SK-MEL-5 (cell line): ENCODE measurements around the gene GPM6B. TPM values are rescaled to one million over a fixed set of nuclear protein-coding genes. Genes with fewer than 3 reads are reported as not detected.
"Not testable (repeated sequence)": the region's sequence is repeated elsewhere in the genome, so short reads cannot be mapped to it uniquely, and the experiment has no call there.

Experiments used
- DNase-seq: peaks from one replicate; pipeline ENCODE4 v3.0.0-alpha.2; 2016; ENCODE audit warnings: low read depth, low spot score
- in situ Hi-C: cut with HindIII; loops from 2 replicates; pipeline ENCODE4 v1.10.0; 2016; ENCODE audit warnings: low sequenced_read_pairs, high pct_unique_total_duplicates, low pct_unique_long_range_greater_than_20kb
- total RNA-seq: library from RNA; depleted of rRNA; stranded (reverse); fragments of >200 nt; shearing (Covaris generic); gene quantifications from 2 replicates; pipeline ENCODE4 v1.2.3, GENCODE V29; 2014

Gene GPM6B
- total RNA-seq, 1 experiment from 2014 or later = 232 TPM

GRCh38 chrX:13750812-13751211 is 66.1 kb downstream of the GPM6B start:
- DNase-seq = no peak
- in situ Hi-C loops = no loop called here

DNA sequence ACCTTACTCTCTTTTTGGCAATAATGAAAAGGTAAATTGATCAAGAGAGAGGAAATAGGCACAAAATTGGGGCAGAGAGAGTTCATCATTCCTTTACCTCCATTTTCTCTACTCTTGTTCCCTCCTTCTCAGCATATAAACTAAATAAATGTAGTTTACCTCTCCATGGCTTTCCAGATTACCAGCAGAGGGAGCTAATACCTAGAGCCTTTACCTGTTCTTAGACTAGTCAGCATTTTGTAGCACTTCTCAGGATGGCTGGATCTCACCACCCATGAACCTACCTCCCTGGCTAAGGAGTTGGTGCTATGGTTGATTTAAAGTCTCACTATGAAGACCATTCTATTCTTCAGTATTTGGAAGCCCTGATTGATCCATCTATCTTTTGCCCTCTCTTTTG is 66.7 kb downstream of the GPM6B start:
- in situ Hi-C loops = no loop called here
- DNase-seq = peak; percentile 67

DNA sequence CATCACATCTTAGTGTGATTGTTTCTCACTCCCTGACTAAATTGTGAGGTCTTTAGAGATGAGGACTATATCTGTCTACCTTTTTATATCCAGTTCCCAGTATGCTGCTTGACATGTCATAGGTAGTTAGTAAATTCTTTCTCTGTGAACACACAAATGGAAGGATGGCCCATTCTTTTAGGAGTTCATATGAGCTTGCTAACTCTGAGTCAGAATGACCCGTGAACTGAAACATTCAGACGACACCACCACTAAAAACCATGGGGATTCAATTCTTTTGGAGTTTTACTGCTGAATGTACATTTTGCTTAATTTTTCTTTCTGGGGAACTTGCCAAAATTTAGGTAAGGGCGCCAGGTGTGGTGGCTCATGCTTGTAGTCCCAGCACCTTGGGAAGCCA is 68.4 kb downstream of the GPM6B start:
- in situ Hi-C loops = no loop called here
- no peak for DNase-seq

DNA sequence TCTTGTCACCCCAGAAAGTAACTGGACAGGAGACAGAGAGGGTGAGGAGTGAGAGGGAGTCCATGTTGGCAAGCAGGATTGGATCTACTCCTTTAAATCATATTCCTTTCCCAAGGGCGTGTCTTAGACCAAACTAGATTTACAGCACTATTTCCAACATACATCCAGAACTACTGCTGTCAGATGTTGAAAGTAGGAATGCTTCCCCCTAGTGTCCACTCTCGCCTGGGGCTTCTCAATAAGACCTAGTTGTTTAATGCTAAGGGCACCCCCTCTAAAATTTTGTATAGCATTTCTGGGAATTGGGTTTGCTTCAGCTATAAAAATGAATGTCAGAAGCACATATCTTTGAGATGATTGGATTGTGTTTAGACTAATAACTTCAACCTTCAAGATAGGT is 69.1 kb downstream of the GPM6B start:
- in situ Hi-C loops = no loop called here
- DNase-seq = peak; percentile 70

GRCh38 chrX:13742397-13743176 is 74.3 kb downstream of the GPM6B start:
- in situ Hi-C loops = no loop called here

GRCh38 chrX:13741695-13742094 is 75.2 kb downstream of the GPM6B start:
- in situ Hi-C loops = no loop called here
- DNase-seq = no peak

More at GRCh38 chrX:13742397-13743176, 74.3 kb downstream of the GPM6B start:
- no peak for DNase-seq

DNA sequence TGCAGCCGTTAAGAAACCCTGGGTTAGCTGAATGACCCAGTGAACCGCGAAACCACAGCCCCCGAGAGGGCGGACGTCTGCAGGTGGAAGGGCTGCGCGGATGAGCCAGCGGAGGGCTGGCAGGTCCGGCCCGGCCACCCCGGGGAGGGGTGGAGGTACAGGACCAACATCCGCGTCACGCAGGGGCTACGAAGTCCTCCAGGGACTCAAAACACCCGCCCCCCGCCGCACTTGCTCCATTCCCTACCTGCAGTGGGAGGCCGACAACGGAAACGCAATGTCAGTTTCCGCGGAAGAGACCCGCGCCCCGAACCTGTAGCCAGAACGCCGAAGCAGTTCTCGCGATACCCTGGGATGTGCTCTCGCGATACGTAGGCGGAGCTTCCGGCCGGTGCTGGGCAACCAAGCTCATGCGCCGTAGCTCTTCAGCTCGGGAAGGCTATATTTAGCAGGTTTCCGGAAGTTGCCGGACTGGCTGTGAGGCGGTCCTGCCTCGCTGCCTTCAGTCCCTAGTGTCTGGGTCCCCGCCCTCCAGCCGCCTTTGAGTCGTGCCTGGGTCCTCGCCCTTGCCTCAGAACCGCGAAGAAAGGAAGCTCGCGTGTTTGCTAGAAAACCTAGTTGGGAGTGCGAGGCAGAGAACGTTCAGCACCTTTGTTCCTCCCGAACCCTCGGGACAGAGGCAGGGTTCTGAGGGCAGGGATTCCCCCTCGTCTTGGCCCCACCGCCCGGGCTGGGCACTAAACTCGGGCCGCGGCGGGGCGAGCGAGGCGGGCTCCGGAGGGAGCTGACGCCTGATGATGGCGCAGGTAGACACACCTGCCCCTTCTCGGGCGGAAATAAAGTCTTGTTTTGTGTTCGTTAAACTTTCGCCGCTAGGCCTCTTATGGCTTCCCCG is 82.4 kb downstream of the GPM6B start, which contains the start of the genes OFD1 and TRAPPC2:
TSS of gene OFD1 (plus strand) at position 471 of the 895 bp plus-strand sequence. CDS start at position 795, 324 bp downstream.
TSS of gene TRAPPC2 (minus strand) at position 343 of the 895 bp plus-strand sequence. CDS start 14,657 bp downstream, outside the sequence.
- in situ Hi-C loops = no loop called here
- peak; percentile 93 for DNase-seq

- in situ Hi-C loops = no loop called here
- DNase-seq = no peak
Observed at GRCh38 chrX:13733506-13733905, 83.4 kb downstream of the GPM6B start.

DNA sequence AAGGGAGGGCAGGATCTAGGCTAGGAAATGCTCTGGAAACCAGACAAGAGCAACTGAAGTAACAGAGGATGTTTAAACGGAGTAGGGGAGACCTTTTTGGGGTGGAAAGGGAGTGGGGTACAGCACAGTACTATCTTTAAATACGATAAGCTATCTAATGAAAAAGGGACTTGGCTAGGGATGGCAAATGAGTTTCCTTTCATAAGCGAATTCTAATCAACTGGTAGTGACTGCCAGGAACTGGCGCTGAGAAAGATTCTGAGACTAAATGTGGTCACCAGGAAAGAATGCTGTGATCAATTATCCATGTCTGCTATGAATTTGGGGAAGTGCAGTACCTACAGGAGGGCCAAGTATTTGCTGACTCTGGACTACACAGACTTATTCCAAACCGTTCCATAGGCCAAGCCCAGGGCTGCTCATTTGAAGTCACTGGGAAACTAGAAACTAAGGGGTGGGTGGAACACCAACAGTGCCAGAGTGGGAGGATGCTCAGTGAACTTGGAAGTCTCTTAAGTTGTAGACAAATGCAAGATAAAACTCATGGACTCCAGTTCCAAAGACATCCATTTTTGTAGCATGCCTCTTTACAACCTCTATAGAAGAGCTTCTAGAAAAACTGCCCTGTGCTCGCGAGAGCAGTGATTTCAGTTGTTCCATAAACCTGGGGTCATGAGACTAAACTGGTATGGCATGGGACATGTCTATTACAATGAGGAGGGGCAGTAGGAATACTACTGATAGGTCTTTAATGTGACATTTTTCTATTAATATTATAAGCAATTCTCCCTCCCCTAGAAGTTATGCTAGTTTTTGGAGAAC is 84.4 kb downstream of the GPM6B start:
- DNase-seq = no peak
- in situ Hi-C loops = no loop called here

- in situ Hi-C loops = not testable (repeated sequence)
Observed at GRCh38 chrX:13730523-13730922, 86.4 kb downstream of the GPM6B start.

DNA sequence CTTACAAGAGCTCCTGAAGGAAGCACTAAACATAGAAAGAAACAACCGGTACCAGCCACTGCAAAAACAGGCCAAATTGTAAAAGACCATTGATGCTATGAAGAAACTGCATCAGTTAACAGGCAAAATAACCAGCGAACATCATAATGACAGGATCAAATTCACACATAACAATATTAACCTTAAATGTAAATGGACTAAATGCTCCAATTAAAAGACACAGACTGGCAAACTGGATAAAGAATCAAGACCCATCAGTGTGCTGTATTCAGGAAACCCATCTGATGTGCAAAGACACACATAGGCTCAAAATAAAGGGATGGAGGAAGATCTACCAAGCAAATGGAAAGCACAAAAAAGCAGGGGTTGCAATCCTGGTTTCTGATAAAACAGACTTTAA is 90.3 kb downstream of the GPM6B start:
- DNase-seq, in situ Hi-C loops: not testable (repeated sequence)

More at GRCh38 chrX:13730523-13730922, 86.4 kb downstream of the GPM6B start:
- not testable (repeated sequence) for DNase-seq

GRCh38 chrX:13724878-13725277 is 92.0 kb downstream of the GPM6B start:
- in situ Hi-C loops, DNase-seq: not testable (repeated sequence)

- no peak for DNase-seq
- in situ Hi-C loops = no loop called here
Observed at GRCh38 chrX:13721819-13722519, 94.9 kb downstream of the GPM6B start.

DNA sequence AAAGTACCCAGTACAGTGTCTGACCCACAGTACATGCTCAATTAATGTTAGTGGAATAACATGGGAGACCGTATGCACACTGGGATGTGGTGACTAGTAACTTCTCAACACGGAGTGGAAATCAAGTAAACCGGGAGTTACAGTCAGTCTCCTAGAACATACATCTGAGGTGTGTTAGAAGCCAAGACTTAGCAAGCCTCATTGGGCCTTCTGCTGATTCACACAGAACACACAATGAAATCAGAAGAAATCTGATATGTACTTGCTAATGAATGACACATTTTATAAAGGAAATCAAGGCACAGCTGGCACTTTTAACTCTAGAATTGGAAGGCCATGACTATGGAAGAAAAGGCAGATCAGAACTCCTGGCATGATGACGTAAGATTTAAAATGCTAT is 95.5 kb downstream of the GPM6B start:
- in situ Hi-C loops = no loop called here
- no peak for DNase-seq
